Smooth muscle cell (in vitro differentiated cells): ENCODE data around the gene SGCD. TPM values are rescaled to one million over a fixed set of nuclear protein-coding genes. Genes with fewer than 3 reads are reported as not detected.
"Not testable (repeated sequence)": the region's sequence is repeated elsewhere in the genome, so short reads cannot be mapped to it uniquely, and the experiment has no call there.

ENCODE experiments used
- DNase-seq: peaks from one replicate; lab custom pipeline; 2025; ENCODE audit not compliant: unreplicated experiment; lab: John Stamatoyannopoulos, UW
- H2AFZ ChIP-seq: fragments of 200-600 bp; sonication (generic); 2 replicates; pipeline ENCODE4 v1.6.0; 2016; ENCODE audit warnings: antibody characterized with exemption, low read depth, mild to moderate bottlenecking
- H3F3A ChIP-seq: fragments of 200-600 bp; sonication (generic); 2 replicates; pipeline ENCODE4 v1.6.0; 2017; ENCODE audit warnings: antibody characterized with exemption, low read depth
- H3K27ac ChIP-seq: fragments of 200-600 bp; sonication (generic); 2 replicates; pipeline ENCODE4 v1.5.1; 2016; ENCODE audit warnings: low read depth, mild to moderate bottlenecking
- H3K27me3 ChIP-seq: fragments of 200-600 bp; sonication (generic); 2 replicates; pipeline ENCODE4 v1.6.1; 2016; ENCODE audit warnings: low read depth, mild to moderate bottlenecking
- H3K36me3 ChIP-seq: fragments of 200-600 bp; sonication (generic); 2 replicates; pipeline ENCODE4 v1.5.1; 2016; ENCODE audit warnings: low read depth
- H3K4me1 ChIP-seq: fragments of 200-600 bp; sonication (generic); 2 replicates; pipeline ENCODE4 v1.5.1; 2016; ENCODE audit warnings: low read depth
- H3K4me2 ChIP-seq: fragments of 200-600 bp; sonication (generic); 2 replicates; pipeline ENCODE4 v1.6.0; 2016; ENCODE audit warnings: mild to moderate bottlenecking
- H3K4me3 ChIP-seq: fragments of 200-600 bp; sonication (generic); 2 replicates; pipeline ENCODE4 v1.5.1; 2016; ENCODE audit warnings: mild to moderate bottlenecking
- H3K79me2 ChIP-seq: fragments of 200-600 bp; sonication (generic); 2 replicates; pipeline ENCODE4 v1.6.0; 2016; ENCODE audit warnings: low read depth, mild to moderate bottlenecking
- H3K9ac ChIP-seq: fragments of 200-600 bp; sonication (generic); 2 replicates; pipeline ENCODE4 v1.6.0; 2016; ENCODE audit warnings: low read depth
- H3K9me3 ChIP-seq: fragments of 200-600 bp; sonication (generic); replicated peaks from 2 replicates; pipeline ENCODE4 v1.5.1; 2016; ENCODE audit warnings: low read depth
- H4K20me1 ChIP-seq: fragments of 200-600 bp; sonication (generic); 2 replicates; pipeline ENCODE4 v1.6.0; 2016; ENCODE audit warnings: low read depth
- CTCF ChIP-seq: fragments of 200-600 bp; sonication (generic); IDR thresholded peaks from 2 replicates; pipeline ENCODE4 v1.5.1; 2017; ENCODE audit warnings: borderline replicate concordance, mild to moderate bottlenecking, antibody characterized with exemption; ENCODE audit not compliant: insufficient read depth, poor library complexity, severe bottlenecking
- WGBS: methylation state at CpG from one replicate; pipeline ENCODE4 v1.1.7; 2016; ENCODE audit warnings: low lambda C conversion rate; 5-methylcytosine and 5-hydroxymethylcytosine counted together
- polyA plus RNA-seq: library from polyadenylated mRNA; unstranded; fragments of >200 nt; fragmentation: Nextera tagmentation; extraction: Ambion mirVana; gene quantifications from 2 replicates; pipeline ENCODE4 v1.2.1, GENCODE V29; 2016
- total RNA-seq: library from RNA; depleted of rRNA; stranded (reverse); fragments of >200 nt; gene quantifications from 2 replicates; pipeline ENCODE4 v1.2.3, GENCODE V29; 2014

SGCD gene
- total and polyA plus RNA-seq, 2 experiments from 2014 or later = 1.6 to 3.5 TPM

DNA sequence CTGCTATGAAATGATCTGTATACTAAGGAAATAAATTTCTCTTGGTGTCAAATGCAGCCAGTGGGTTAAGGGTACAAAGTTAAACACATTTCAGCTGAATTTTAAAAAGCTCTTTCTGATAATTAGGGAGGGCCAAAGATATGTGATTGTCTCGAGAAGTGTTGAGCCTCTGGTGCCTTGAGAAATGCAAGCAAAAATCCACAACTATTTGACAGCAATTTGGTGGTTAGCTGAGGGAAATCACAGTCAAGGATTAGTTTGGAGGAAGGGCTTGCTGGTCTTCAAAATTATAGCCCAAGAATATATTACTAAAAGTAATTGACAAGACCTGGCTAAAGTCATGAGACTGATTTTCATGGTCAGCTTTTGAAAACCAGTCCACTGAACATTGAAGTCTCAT lies 267.4 kb downstream of the SGCD start:
- WGBS = 38% methylated on average over 1 of the region's 1 CpG

GRCh38 chr5:156595132-156595787 lies 268.3 kb downstream of the SGCD start:
- no peaks in the 10 kb centered on the region for H3K79me2 ChIP-seq
- no peak for DNase-seq
- no peak overlapping the region for H2AFZ ChIP-seq
- no peak overlapping the region for H3K4me2 ChIP-seq
- no peaks in the 10 kb centered on the region for H3K4me1 ChIP-seq
- no peak overlapping the region for H3K27ac ChIP-seq
- WGBS = 54% methylated on average over 4 of the region's 4 CpGs
- H3F3A ChIP-seq = peaks cover 4% of the 10 kb centered on the region
- no peaks in the 10 kb centered on the region for H3K36me3 ChIP-seq
- H3K27me3 ChIP-seq = no peaks in the 10 kb centered on the region
- H3K9ac ChIP-seq = no peak overlapping the region
- H3K4me3 ChIP-seq = no peak overlapping the region
- H4K20me1 ChIP-seq = no peaks in the 10 kb centered on the region
- no peak for TF ChIP-seq CTCF
- H3K9me3 ChIP-seq = no peaks in the 10 kb centered on the region

More for the DNA sequence above, 267.4 kb downstream of the SGCD start:
- Histone ChIP-seq H3F3A (peaks cover 4% of the 10 kb centered on the region), H3K9me3 (no peaks in the 10 kb centered on the region), H2AFZ (no peak overlapping the region), H3K4me2 (no peak overlapping the region), H3K27me3 (peaks cover 5% of the 10 kb centered on the region), H3K27ac (no peak overlapping the region), H3K36me3 (no peaks in the 10 kb centered on the region), H3K79me2 (no peaks in the 10 kb centered on the region), H3K9ac (no peak overlapping the region), H4K20me1 (no peaks in the 10 kb centered on the region), H3K4me1 (no peaks in the 10 kb centered on the region), H3K4me3 (no peak overlapping the region)
- TF ChIP-seq CTCF = no peak
- no peak for DNase-seq

DNA sequence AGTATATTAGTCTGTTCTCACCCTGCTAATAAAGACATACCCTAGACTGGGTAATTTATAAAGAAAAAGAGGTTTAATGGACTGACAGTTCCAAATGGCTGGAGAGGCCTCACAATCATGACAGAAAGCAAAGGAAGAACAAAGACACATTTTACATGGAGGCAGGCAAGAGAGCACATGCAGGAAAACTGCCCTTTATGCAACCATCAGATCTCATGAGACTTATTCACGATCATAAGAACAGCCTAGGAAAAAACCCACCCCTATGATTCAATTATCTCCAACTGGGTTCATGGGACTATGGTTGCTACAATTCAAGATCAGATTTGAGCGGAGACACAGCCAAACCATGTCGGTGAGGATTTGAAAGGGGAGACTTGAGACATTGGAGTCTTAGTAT lies 270.3 kb downstream of the SGCD start:
- H3F3A ChIP-seq = peaks cover 4% of the 10 kb centered on the region
- no peak overlapping the region for H3K9ac ChIP-seq
- no peaks in the 10 kb centered on the region for H3K27me3 ChIP-seq
- H4K20me1 ChIP-seq = no peaks in the 10 kb centered on the region
- H3K4me3 ChIP-seq = no peak overlapping the region
- 87% methylated on average over 3 of the region's 3 CpGs for WGBS
- no peaks in the 10 kb centered on the region for H3K4me1 ChIP-seq
- no peak for TF ChIP-seq CTCF
- H3K79me2 ChIP-seq = no peaks in the 10 kb centered on the region
- no peak overlapping the region for H3K4me2 ChIP-seq
- peaks cover 6% of the 10 kb centered on the region for H3K9me3 ChIP-seq
- DNase-seq = no peak
- H3K27ac ChIP-seq = no peak overlapping the region
- no peaks in the 10 kb centered on the region for H3K36me3 ChIP-seq
- no peak overlapping the region for H2AFZ ChIP-seq

DNA sequence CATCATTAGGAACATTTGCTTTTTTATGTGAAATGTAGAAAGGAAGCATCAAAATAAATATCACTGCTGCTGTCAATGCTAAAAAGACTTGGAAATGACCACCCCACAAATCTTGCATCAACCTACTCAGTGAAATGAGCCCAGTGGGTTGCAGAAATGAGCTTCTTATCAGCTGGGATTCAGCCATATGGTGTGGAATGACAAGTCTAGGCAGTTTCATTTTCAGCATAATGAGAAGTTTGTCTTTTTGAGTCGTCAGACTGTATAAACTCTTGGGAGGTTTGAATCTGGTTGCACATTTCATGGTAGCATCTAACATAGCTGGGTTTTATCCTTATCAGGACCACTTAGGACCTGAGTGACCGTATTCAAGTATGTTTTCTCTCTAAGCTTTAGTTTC lies 272.0 kb downstream of the SGCD start:
- no peak overlapping the region for H3K4me3 ChIP-seq
- no peaks in the 10 kb centered on the region for H3K36me3 ChIP-seq
- H3K4me1 ChIP-seq = no peaks in the 10 kb centered on the region
- TF ChIP-seq CTCF = no peak
- H3K27ac ChIP-seq = no peak overlapping the region
- peaks cover 4% of the 10 kb centered on the region for H3F3A ChIP-seq
- no peak overlapping the region for H3K4me2 ChIP-seq
- H4K20me1 ChIP-seq = no peaks in the 10 kb centered on the region
- H3K9ac ChIP-seq = no peak overlapping the region
- no peaks in the 10 kb centered on the region for H3K27me3 ChIP-seq
- no peak for DNase-seq
- no peaks in the 10 kb centered on the region for H3K79me2 ChIP-seq
- H2AFZ ChIP-seq = no peak overlapping the region
- peaks cover 6% of the 10 kb centered on the region for H3K9me3 ChIP-seq
- 45% methylated on average over 2 of the region's 2 CpGs for WGBS

DNA sequence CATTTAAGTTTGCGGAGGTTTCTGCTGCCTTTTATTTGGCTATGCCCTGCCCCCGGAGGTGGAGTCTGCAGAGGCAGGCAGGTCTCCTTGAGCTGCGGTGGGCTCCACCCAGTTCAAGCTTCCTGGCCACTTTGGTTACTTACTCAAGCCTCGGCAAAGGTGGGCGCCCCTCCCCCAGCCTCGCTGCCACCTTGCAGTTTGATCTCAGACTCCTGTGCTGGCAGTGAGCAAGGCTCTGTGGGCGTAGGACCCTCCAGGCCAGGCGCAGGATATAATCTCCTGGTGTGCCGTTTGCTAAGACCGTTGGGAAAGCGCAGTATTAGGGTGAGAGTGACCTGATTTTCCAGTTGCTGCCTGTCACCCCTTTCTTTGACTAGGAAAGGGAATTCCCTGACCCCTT lies 283.6 kb downstream of the SGCD start:
- not testable (repeated sequence) for H3K36me3 ChIP-seq, H3K9me3 ChIP-seq, H3K27me3 ChIP-seq, H3F3A ChIP-seq, H3K4me3 ChIP-seq, DNase-seq, H3K4me2 ChIP-seq, H2AFZ ChIP-seq, H4K20me1 ChIP-seq, H3K79me2 ChIP-seq, H3K4me1 ChIP-seq, H3K27ac ChIP-seq, H3K9ac ChIP-seq
- 90% methylated on average over 11 of the region's 11 CpGs for WGBS
